NCI-H146 treated with DMSO at 0.1 percent for 48 hours (cell line): ENCODE data around the gene OR4F6.

ENCODE experiments used
- DNase-seq: peaks from one replicate; lab custom pipeline; 2025; ENCODE audit not compliant: unreplicated experiment; lab: John Stamatoyannopoulos, UW

Gene OR4F6

DNA sequence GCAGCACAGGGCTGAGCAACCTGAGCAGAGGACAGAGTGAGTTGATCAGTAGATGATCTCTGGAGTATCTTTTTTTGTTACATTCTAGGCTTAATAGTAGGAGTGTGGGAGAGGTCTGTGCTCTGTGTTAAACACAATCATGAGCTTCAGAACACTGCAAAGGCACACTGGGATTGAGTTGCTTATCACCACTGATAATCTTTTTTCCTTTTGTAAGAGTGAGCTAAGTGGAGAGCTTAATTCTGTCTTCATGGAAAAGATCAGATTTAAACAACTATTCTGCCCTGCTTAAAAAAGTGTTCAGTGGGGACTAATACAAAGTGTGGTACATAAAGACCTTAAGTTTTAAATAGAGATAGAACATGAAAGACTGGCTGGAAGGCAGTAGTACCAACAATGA lies 1.1 kb downstream of the OR4F6 start:
- no peak for DNase-seq

DNA sequence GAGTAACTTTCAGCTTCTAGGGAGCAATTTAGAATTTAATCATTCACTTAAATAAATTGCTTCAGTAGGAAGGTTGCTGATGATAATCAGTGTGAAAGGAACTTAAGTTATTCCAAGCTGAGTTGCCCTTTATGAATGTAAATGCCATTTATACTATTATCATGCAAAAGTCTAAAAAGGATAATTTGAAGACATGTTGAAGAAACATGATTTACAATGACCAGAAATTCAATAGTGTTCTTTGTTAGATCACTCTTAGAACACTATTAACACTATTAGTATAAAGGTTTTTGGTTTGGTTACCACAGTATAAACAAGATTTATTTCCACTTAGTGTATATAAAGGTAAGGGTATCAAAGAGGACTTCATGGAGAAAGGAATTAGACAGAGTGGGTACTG lies 1.6 kb downstream of the OR4F6 start:
- no peak for DNase-seq

DNA sequence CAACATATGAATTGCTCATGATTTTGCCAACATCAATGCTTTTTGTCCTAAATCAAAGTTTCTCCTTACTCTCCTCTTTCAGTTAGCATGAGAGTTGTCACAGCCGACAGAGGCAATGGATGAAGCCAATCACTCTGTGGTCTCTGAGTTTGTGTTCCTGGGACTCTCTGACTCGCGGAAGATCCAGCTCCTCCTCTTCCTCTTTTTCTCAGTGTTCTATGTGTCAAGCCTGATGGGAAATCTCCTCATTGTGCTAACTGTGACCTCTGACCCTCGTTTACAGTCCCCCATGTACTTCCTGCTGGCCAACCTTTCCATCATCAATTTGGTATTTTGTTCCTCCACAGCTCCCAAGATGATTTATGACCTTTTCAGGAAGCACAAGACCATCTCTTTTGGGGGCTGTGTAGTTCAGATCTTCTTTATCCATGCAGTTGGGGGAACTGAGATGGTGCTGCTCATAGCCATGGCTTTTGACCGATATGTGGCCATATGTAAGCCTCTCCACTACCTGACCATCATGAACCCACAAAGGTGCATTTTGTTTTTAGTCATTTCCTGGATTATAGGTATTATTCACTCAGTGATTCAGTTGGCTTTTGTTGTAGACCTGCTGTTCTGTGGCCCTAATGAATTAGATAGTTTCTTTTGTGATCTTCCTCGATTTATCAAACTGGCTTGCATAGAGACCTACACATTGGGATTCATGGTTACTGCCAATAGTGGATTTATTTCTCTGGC lies 2.5 kb downstream of the OR4F6 start:
- DNase-seq, result no peak

DNA sequence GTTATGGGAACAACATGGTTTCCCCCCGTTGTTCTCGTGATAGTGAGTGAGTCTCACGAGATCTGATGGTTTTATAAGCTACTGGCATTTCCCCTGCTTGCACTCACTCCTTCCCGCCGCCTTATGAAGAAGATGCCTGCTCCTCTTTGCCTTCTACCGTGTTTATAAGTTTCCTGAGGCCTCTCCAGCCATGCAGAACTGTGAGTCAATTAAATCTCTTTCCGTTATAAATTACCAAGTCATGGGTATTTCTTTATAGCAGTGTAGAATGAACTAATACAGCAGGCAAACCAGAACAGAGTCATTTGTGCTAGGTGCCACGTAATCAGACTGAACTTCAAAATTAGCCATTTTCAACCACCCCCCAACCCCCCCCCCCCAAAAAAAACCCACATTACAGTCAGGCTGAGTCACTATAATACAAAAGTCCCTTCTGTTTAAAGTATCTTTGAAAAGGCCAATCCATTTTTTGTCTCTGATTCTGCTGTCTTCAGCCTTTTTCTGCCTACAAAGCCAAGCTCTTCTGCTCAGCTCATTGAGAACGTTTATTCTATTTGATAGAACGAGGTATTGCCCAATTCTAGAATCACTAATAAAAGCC lies 4.1 kb downstream of the OR4F6 start:
- DNase-seq, result no peak

DNA sequence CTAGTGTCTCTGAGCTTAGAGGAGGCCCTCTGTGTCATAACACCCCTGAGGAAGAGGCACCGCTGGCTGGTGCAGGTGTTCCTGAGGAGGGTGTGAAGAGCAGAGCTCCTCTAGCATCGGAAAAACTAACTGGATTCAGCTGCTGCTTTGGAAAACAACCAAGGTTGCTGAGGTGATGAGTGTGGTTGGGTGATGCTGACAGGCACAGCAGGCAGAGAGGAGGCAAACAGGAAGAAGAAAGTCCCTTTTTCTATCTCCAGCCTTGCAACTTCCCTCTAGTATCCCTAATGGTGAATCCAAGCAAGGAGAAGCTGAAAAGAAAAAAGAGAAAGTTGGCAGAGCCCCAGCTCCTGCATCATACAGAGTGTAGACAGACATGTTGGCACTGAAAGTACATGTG lies 4.9 kb downstream of the OR4F6 start:
- DNase-seq, result no peak

DNA sequence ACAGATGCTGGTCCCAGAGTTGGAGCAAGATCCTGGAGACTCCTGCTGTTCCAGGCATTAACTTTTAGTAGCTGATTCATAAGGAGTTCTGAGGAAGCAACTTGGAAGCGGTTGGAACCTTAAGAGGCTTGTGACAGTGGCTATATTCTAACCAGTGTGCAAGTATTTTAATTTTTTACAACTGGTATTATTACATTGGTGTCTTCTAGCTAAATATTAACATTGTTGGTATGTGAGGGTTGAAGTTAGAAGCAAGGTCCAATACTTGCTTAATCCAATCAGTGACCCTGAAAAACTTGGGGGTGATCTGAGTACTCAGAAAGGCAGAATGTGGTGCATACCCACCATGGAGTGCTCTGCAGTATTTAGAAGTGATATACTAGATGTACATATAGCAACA lies 7.1 kb downstream of the OR4F6 start:
- no peak for DNase-seq

DNA sequence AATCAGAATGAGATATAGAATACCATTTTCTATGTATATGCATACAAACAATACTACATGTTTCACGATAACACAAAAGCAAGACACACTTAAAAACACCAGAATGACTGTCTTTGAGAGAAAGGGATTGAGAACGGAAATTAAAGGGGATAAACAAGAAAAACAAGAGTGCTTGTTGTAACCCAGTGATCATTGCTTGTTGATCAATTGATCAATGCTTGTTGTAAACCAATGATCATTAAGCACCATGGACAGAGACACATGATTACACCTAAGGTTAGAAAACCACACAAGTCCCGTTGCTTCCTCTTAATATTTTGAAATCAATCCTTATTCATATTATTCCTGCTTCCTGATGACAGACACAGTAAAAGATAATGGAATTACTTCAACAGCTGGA lies 7.6 kb downstream of the OR4F6 start:
- DNase-seq, result no peak

DNA sequence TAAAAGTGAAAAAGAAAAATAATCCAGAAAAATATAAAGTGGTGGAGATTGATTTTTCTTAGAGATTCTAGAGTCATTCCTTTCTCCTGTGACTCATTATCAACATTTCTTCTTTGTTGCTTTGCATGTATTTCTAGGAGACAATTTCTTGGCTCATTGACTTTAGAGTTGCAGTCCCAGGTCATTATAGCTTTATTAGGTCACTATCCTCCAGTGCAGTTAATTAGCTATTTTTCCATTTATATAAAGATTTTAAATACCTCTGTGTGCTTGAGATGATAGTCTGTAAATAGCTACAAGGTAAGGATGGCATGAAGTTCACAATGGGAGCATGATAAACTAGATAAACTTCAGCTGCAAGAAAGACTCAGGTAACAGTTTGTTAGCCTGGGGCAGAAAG lies 8.6 kb downstream of the OR4F6 start, which contains the start of gene OR4F15:
OR4F15 (plus strand) TSS at position 301 of the 400 bp plus-strand sequence. CDS start 5,985 bp downstream, outside the sequence.
- no peak for DNase-seq

DNA sequence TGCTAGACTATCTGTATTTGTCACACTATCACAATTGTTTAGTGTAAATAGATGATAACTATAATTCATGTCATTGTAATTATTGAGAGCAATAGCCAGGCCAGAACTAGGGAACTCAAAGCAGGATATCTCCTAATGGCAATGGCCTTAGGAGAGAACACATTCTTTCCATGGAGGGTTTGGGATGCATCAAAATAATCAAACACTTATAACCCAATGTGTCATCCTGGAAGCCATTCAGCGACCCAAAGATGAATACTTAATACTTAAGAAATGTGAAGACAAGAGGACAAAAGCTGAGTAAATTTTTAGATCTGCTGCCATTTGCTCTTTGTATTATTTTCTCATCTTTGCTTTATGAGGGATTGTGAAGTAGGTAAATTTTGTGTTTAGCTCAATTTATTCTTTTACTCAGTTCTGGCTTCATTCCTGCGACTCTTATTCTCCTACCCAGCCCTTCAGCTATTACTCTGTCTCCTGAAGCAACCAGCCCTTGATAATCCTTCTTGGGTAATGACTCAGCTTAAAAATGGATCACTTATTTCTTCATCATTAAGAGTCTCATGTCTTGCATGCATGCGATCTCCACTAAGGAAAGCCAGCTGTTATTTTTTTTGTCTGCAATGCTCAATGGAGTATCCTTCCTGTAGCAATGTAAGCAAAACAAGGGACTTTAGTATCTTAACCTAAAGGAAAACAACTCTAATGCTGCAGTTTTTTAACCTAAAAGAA lies 10.7 kb downstream of the OR4F6 start:
- no peak for DNase-seq

DNA sequence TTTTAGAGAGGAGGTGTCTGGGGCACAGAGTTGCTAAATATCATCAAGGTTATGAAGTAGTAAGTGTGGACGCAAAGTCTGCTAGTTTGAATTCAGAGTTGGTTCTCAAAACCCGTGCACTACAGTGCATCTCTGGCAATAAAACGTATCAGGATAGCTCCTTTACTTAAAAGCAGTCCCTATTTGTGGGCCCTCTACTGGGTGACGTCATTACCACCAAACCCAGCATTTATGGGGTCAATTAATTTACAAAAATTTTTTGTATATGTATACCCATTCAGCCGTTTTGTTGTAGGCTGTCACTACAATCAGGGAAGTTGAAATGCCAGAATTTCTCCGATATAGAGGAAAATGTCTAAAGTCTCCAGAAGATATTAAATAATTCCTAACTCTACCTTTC lies 17.5 kb downstream of the OR4F6 start:
- no peak for DNase-seq

DNA sequence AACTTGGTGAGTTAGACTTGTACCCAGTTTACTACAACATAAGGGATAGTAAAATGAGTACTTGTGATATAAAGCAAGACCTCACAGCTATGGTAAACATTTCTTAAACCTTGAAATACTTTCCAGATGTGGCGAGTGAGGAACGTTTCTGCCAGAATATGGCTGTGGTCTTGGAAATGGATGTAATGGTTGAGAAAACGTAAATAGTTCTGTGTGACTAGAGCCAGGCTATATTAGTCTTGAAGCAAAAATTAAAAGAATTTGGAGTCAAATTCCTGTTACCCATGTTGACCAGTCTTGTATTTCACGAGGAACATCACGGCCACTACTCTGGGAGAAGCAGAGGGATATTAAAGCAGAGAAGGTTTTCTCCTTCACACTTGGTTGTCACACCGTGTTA lies 23.9 kb downstream of the OR4F6 start:
- no peak for DNase-seq

DNA sequence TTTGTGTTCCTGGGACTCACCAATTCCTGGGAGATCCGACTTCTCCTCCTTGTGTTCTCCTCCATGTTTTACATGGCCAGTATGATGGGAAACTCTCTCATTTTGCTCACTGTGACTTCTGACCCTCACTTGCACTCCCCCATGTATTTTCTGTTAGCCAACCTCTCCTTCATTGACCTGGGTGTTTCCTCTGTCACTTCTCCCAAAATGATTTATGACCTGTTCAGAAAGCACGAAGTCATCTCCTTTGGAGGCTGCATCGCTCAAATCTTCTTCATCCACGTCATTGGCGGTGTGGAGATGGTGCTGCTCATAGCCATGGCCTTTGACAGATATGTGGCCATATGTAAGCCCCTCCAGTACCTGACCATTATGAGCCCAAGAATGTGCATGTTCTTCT lies 25.5 kb downstream of the OR4F6 start:
- DNase-seq, result no peak

DNA sequence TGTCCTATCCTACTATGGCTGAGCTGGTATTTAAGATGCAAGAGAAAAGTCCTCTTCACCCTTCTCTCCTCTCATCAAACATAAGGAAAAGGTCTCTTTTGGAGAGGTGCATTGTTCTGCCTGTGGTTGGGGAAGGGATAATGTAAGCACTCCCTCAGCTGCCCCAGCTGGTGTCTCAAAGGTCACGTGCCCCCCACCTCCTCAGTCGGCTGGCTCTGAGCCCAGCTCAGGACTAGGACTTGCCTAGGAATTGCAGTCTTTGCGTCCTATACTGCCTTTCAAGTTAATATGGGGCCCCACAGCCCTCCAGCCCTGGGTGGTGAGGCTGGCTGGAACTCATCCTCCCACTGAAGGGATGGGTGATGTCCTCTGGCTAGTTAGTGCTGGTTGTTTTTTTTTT lies 38.3 kb downstream of the OR4F6 start:
- DNase-seq, result no peak

DNA sequence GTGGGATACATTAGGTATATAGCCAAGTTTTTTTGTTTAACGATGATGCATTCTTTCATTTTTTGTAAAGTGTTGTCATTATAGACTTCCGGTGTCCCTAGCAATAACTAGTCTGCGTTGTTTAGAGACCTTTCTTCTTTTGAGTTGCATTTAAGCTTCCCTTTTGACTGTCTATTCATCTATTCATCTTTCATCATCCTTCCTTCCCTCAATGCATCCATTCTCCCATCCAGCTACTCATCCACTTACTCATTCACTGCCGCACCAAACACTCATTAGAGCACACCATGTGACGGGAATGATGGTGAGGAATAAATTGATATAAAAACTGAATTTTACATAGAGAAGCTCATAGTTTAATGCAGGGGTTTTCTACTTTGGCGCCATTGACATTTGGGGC lies 41.6 kb downstream of the OR4F6 start:
- no peak for DNase-seq

DNA sequence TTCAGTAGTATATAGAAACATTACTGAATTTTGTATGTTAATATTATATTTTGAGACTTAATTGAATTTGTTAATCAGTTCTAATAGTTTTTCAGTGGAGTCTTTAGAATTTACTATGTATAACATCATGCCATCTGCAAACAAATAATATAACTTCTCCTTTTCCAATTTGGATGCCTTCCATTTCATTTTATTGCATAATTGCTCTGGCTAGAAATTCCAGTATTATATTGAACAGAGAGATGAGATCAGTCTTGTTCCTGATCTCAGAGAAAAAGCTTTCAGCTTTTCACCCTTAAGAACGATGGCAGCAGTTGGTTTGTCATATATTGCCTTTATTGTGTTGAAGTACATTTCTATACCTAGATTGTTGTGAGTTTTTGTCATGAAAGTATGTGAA lies 49.0 kb downstream of the OR4F6 start:
- no peak for DNase-seq
